WTC11 (cell line): ENCODE results near the gene TUNAR.

ENCODE experiments used
- CREB1 ChIP-seq: sonication (generic); formaldehyde crosslinking; IDR thresholded peaks from 2 replicates; pipeline ENCODE4 v1.8.0; 2023; ENCODE audit warnings: mild to moderate bottlenecking, missing genetic modification reagents
- ETV6 ChIP-seq: sonication (generic); formaldehyde crosslinking; IDR thresholded peaks from 2 replicates; pipeline ENCODE4 v1.8.1; 2022; ENCODE audit warnings: mild to moderate bottlenecking, missing genetic modification reagents
- MXD4 ChIP-seq: fragments of 250-450 bp; sonication (Bioruptor Pico); IDR thresholded peaks from 2 replicates; pipeline ENCODE4 v1.8.0; 2021; ENCODE audit warnings: mild to moderate bottlenecking, moderate library complexity, borderline replicate concordance
- NFATC4 ChIP-seq: fragments of 250-450 bp; sonication (Bioruptor Pico); IDR thresholded peaks from 2 replicates; pipeline ENCODE4 v1.9.0; 2021; ENCODE audit warnings: mild to moderate bottlenecking
- NFYB ChIP-seq: sonication (generic); formaldehyde crosslinking; conservative IDR thresholded peaks from 2 replicates; pipeline ENCODE4 v1.8.0; 2022; ENCODE audit warnings: low read depth, missing genetic modification reagents
- RELA ChIP-seq: sonication (generic); formaldehyde crosslinking; IDR thresholded peaks from 2 replicates; pipeline ENCODE4 v1.8.1; 2022; ENCODE audit warnings: missing genetic modification reagents, mild to moderate bottlenecking, borderline replicate concordance
- SMAD4 ChIP-seq: sonication (generic); formaldehyde crosslinking; IDR thresholded peaks from 2 replicates; pipeline ENCODE4 v1.8.0; 2022; ENCODE audit warnings: mild to moderate bottlenecking, missing genetic modification reagents
- TCF7 ChIP-seq: sonication (generic); formaldehyde crosslinking; IDR thresholded peaks from 2 replicates; pipeline ENCODE4 v1.8.0; 2022; ENCODE audit warnings: mild to moderate bottlenecking, low read depth, missing genetic modification reagents, moderate library complexity
- ZNF423 ChIP-seq: fragments of 250-450 bp; sonication (Bioruptor Pico); IDR thresholded peaks from 2 replicates; pipeline ENCODE4 v2.1.2; 2022; ENCODE audit warnings: mild to moderate bottlenecking, moderate library complexity
- TF ChIP-seq, protein P1 (sequence below): fragments of 200-600 bp; IDR thresholded peaks from 2 replicates; pipeline ENCODE4 v1.8.0; 2022; ENCODE audit warnings: antibody characterized with exemption
- TF ChIP-seq, protein P2 (sequence below): sonication (generic); formaldehyde crosslinking; IDR thresholded peaks from 2 replicates; pipeline ENCODE4 v1.8.1; 2023; ENCODE audit warnings: mild to moderate bottlenecking, moderate library complexity, missing genetic modification reagents
- TF ChIP-seq, protein P3 (sequence below): fragments of 250-450 bp; sonication (Bioruptor Pico); IDR thresholded peaks from 2 replicates; pipeline ENCODE4 v1.9.0; 2021; ENCODE audit warnings: mild to moderate bottlenecking
- TF ChIP-seq, protein P4 (sequence below): fragments of 250-450 bp; sonication (Bioruptor Pico); IDR thresholded peaks from 2 replicates; pipeline ENCODE4 v1.9.0; 2021; ENCODE audit warnings: mild to moderate bottlenecking, borderline replicate concordance

DNA sequence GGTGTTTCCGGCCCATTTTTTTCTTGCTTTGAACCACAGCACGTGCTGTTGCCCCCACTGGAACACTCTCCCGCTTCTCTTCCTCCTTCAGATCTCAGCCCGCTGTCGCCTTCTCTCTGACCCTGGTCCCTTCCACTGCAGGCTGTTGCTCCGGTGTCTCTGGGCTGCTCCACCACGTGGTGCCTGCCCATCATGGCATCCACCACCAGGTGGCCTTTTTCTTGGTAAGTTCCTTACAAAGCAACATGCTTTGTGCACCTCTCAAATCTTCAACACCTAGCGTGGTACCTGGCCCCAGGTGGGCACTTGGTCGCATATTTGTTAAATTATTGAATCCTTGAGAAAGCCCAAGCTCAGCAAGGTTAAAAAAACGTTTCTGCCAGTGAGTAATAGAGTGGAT lies 19.1 kb downstream of the TUNAR start:
- TF ChIP-seq, protein P1, sequence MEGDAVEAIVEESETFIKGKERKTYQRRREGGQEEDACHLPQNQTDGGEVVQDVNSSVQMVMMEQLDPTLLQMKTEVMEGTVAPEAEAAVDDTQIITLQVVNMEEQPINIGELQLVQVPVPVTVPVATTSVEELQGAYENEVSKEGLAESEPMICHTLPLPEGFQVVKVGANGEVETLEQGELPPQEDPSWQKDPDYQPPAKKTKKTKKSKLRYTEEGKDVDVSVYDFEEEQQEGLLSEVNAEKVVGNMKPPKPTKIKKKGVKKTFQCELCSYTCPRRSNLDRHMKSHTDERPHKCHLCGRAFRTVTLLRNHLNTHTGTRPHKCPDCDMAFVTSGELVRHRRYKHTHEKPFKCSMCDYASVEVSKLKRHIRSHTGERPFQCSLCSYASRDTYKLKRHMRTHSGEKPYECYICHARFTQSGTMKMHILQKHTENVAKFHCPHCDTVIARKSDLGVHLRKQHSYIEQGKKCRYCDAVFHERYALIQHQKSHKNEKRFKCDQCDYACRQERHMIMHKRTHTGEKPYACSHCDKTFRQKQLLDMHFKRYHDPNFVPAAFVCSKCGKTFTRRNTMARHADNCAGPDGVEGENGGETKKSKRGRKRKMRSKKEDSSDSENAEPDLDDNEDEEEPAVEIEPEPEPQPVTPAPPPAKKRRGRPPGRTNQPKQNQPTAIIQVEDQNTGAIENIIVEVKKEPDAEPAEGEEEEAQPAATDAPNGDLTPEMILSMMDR: peak; percentile 45; the same call in 1 of the 2 replicates
- TF ChIP-seq ZNF423 (CRISPR knock-in tag): no peak
- no peak for TF ChIP-seq ETV6
- TF ChIP-seq NFATC4 (CRISPR knock-in tag): no peak
- TF ChIP-seq, protein P2, sequence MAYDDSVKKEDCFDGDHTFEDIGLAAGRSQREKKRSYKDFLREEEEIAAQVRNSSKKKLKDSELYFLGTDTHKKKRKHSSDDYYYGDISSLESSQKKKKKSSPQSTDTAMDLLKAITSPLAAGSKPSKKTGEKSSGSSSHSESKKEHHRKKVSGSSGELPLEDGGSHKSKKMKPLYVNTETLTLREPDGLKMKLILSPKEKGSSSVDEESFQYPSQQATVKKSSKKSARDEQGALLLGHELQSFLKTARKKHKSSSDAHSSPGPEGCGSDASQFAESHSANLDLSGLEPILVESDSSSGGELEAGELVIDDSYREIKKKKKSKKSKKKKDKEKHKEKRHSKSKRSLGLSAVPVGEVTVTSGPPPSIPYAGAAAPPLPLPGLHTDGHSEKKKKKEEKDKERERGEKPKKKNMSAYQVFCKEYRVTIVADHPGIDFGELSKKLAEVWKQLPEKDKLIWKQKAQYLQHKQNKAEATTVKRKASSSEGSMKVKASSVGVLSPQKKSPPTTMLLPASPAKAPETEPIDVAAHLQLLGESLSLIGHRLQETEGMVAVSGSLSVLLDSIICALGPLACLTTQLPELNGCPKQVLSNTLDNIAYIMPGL: no peak
- TF ChIP-seq, protein P3, sequence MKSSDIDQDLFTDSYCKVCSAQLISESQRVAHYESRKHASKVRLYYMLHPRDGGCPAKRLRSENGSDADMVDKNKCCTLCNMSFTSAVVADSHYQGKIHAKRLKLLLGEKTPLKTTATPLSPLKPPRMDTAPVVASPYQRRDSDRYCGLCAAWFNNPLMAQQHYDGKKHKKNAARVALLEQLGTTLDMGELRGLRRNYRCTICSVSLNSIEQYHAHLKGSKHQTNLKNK (CRISPR knock-in tag): no peak
- TF ChIP-seq SMAD4 (CRISPR knock-in tag): no peak
- no peak for TF ChIP-seq RELA (CRISPR knock-in tag)
- TF ChIP-seq NFYB (CRISPR knock-in tag): no peak
- TF ChIP-seq, protein P4, sequence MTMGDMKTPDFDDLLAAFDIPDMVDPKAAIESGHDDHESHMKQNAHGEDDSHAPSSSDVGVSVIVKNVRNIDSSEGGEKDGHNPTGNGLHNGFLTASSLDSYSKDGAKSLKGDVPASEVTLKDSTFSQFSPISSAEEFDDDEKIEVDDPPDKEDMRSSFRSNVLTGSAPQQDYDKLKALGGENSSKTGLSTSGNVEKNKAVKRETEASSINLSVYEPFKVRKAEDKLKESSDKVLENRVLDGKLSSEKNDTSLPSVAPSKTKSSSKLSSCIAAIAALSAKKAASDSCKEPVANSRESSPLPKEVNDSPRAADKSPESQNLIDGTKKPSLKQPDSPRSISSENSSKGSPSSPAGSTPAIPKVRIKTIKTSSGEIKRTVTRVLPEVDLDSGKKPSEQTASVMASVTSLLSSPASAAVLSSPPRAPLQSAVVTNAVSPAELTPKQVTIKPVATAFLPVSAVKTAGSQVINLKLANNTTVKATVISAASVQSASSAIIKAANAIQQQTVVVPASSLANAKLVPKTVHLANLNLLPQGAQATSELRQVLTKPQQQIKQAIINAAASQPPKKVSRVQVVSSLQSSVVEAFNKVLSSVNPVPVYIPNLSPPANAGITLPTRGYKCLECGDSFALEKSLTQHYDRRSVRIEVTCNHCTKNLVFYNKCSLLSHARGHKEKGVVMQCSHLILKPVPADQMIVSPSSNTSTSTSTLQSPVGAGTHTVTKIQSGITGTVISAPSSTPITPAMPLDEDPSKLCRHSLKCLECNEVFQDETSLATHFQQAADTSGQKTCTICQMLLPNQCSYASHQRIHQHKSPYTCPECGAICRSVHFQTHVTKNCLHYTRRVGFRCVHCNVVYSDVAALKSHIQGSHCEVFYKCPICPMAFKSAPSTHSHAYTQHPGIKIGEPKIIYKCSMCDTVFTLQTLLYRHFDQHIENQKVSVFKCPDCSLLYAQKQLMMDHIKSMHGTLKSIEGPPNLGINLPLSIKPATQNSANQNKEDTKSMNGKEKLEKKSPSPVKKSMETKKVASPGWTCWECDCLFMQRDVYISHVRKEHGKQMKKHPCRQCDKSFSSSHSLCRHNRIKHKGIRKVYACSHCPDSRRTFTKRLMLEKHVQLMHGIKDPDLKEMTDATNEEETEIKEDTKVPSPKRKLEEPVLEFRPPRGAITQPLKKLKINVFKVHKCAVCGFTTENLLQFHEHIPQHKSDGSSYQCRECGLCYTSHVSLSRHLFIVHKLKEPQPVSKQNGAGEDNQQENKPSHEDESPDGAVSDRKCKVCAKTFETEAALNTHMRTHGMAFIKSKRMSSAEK (CRISPR knock-in tag): no peak
- no peak for TF ChIP-seq MXD4 (CRISPR knock-in tag)
- no peak for TF ChIP-seq TCF7
- no peak for TF ChIP-seq CREB1
